ENCODE data around the gene USP36. TPM values are rescaled to one million over a fixed set of nuclear protein-coding genes. Genes with fewer than 3 reads are reported as not detected.
"Not testable (repeated sequence)": the region's sequence is repeated elsewhere in the genome, so short reads cannot be mapped to it uniquely, and the experiment has no call there.

Gene USP36
- total RNA-seq, 1 experiment from 2014 or later: 113 TPM

DNA sequence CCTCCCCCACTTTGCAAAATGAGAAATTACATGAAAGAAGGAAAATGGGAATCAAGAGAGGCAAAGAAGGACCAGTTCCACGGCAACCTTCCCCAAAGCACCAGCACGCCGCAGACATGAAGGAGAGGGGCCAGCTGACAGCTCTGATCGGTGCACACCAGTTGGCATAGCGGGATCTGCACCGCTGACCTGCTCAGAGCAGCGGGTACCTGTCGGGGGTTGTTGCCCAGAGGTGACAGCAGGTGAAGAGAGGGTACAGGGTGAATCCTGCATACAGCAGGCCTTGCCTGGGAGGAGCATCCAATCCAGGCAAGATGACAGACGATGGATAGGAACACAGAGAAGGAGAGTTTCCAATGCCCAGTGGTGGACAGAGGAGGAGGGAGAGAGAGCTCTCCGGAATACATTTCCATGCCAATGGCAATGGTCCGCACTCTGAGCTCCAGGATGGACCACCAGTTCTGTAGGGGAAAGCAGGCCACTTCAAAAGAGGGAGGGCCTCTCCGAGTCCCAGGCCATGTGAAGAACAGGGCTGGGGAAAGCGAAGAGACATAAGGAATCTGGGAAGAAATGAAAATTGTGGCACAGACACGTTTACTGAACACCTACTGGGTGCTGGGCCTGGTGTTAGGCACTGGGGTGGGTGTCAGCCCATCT lies 38.4 kb upstream of the USP36 start:
- Histone ChIP-seq H3K36me3 (ENCODE audit: control insufficient read depth, insufficient read depth, low read length) (no peaks in the 10 kb centered on the region), H3K4me1 (ENCODE audit: control insufficient read depth, insufficient read depth, low read length) (peaks cover 15% of the 10 kb centered on the region), H3K27me3 (ENCODE audit: control insufficient read depth, insufficient read depth, low read length) (no peaks in the 10 kb centered on the region), H3K9me3 (ENCODE audit: control insufficient read depth, insufficient read depth, low read depth, low read length) (no peaks in the 10 kb centered on the region), H3K27ac (ENCODE audit: low read length) (no peak overlapping the region), H3K4me3 (ENCODE audit: low read depth in 2 of 2, low read length in 2 of 2) (no peak overlapping the region)
- ATAC-seq (no peak), DNase-seq (ENCODE audit: low read depth, low spot score) (no peak)
- ChIA-PET CTCF (no interaction called here), POLR2A (no interaction called here)
- intact Hi-C loops (cut with micrococcal nuclease; ENCODE audit: unreplicated experiment) (no loop called here), in situ Hi-C loops (cut with HindIII; ENCODE audit: low pct_unique_long_range_greater_than_20kb, low sequenced_read_pairs) (no loop called here)
- no peak for TF ChIP-seq POLR2AphosphoS5 (IDR thresholded peaks at IDR 0.05; ENCODE audit: low read depth, low read length)
- TF ChIP-seq TCF7L2 (IDR thresholded peaks at IDR 0.05; ENCODE audit: low read depth, low read length): no peak
- no peak for TF ChIP-seq SIN3A (IDR thresholded peaks at IDR 0.05; ENCODE audit: borderline replicate concordance, insufficient read depth, low read depth, low read length)
- TF ChIP-seq, protein P1, sequence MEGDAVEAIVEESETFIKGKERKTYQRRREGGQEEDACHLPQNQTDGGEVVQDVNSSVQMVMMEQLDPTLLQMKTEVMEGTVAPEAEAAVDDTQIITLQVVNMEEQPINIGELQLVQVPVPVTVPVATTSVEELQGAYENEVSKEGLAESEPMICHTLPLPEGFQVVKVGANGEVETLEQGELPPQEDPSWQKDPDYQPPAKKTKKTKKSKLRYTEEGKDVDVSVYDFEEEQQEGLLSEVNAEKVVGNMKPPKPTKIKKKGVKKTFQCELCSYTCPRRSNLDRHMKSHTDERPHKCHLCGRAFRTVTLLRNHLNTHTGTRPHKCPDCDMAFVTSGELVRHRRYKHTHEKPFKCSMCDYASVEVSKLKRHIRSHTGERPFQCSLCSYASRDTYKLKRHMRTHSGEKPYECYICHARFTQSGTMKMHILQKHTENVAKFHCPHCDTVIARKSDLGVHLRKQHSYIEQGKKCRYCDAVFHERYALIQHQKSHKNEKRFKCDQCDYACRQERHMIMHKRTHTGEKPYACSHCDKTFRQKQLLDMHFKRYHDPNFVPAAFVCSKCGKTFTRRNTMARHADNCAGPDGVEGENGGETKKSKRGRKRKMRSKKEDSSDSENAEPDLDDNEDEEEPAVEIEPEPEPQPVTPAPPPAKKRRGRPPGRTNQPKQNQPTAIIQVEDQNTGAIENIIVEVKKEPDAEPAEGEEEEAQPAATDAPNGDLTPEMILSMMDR (IDR thresholded peaks at IDR 0.05): no peak
- no peak for TF ChIP-seq REST (IDR thresholded peaks at IDR 0.05; ENCODE audit: insufficient read depth in 1 of 2, low read depth in 2 of 2, low read length in 1 of 2)
- no TSS peak for BruUV-seq (replicated peaks)

- Histone ChIP-seq H3K27ac (ENCODE audit: low read length) (no peak overlapping the region), H3K4me3 (ENCODE audit: low read depth in 2 of 2, low read length in 2 of 2) (no peak overlapping the region), H3K27me3 (ENCODE audit: control insufficient read depth, insufficient read depth, low read length) (no peaks in the 10 kb centered on the region), H3K36me3 (ENCODE audit: control insufficient read depth, insufficient read depth, low read length) (no peaks in the 10 kb centered on the region), H3K4me1 (ENCODE audit: control insufficient read depth, insufficient read depth, low read length) (peaks cover 9% of the 10 kb centered on the region), H3K9me3 (ENCODE audit: control insufficient read depth, insufficient read depth, low read depth, low read length) (no peaks in the 10 kb centered on the region)
- ChIA-PET CTCF (interaction anchor here (0.7 kb wide), 1 partner anchor 293 kb away, joined by 6 read pairs; no protein-coding TSS in a partner anchor), POLR2A (no interaction called here)
- DNase-seq (ENCODE audit: low read depth, low spot score): no peak
- in situ Hi-C loops (cut with HindIII; ENCODE audit: low pct_unique_long_range_greater_than_20kb, low sequenced_read_pairs): no loop called here
- intact Hi-C loops (cut with micrococcal nuclease; ENCODE audit: unreplicated experiment): no loop called here
- no peak for ATAC-seq
- TF ChIP-seq REST (IDR thresholded peaks at IDR 0.05; ENCODE audit: insufficient read depth in 1 of 2, low read depth in 2 of 2, low read length in 1 of 2): no peak
- no peak for TF ChIP-seq SIN3A (IDR thresholded peaks at IDR 0.05; ENCODE audit: borderline replicate concordance, insufficient read depth, low read depth, low read length)
- no peak for TF ChIP-seq POLR2AphosphoS5 (IDR thresholded peaks at IDR 0.05; ENCODE audit: low read depth, low read length)
- no TSS peak for BruUV-seq (replicated peaks)
Measured at GRCh38 chr17:78878261-78878660, 37.6 kb upstream of the USP36 start.

GRCh38 chr17:78876954-78877517 lies 36.4 kb upstream of the USP36 start:
- H3K4me1 ChIP-seq (ENCODE audit: control insufficient read depth, insufficient read depth, low read length); H3K4me3 ChIP-seq (ENCODE audit: low read depth in 2 of 2, low read length in 2 of 2); H3K27me3 ChIP-seq (ENCODE audit: control insufficient read depth, insufficient read depth, low read length); H3K9me3 ChIP-seq (ENCODE audit: control insufficient read depth, insufficient read depth, low read depth, low read length); CTCF ChIA-PET; POLR2A ChIA-PET; DNase-seq (ENCODE audit: low read depth, low spot score); ATAC-seq; BruUV-seq (replicated peaks); intact Hi-C loops (cut with micrococcal nuclease; ENCODE audit: unreplicated experiment); in situ Hi-C loops (cut with HindIII; ENCODE audit: low pct_unique_long_range_greater_than_20kb, low sequenced_read_pairs); H3K27ac ChIP-seq (ENCODE audit: low read length); H3K36me3 ChIP-seq (ENCODE audit: control insufficient read depth, insufficient read depth, low read length): not testable (repeated sequence)
